Placental epithelial cell (primary cell): ENCODE data around the gene NAA60. TPM values are rescaled to one million over a fixed set of nuclear protein-coding genes. Genes with fewer than 3 reads are reported as not detected.

Experiments
- small RNA-seq: library from RNA; depleted of rRNA; stranded (forward); fragments of <200 nt; gene quantifications from one replicate; pipeline ENCODE3, GENCODE V24; 2012
- total RNA-seq: library from RNA; depleted of rRNA; stranded (reverse); fragments of >200 nt; gene quantifications from 2 replicates; pipeline ENCODE4 v1.2.3, GENCODE V29; 2012

Gene NAA60
- 20.0 and 30.6 TPM in 2 replicates for total RNA-seq

GRCh38 chr16:3443108-3444031, at the start of gene NAA60, which contains the start of gene ZNF597:
Gene NAA60 (plus strand): TSS chr16:3443680. CDS start chr16:3476228, 32,548 bp downstream.
Gene ZNF597 (minus strand): TSS chr16:3443504. CDS start chr16:3443153, 351 bp downstream.

GRCh38 chr16:3400779-3401688, 42.4 kb upstream of the NAA60 start, which contains the start of the genes ZNF174 and ZSCAN32:
Gene ZNF174 (plus strand): TSS chr16:3401215. CDS start chr16:3402005, 790 bp downstream.
Gene ZSCAN32 (minus strand): TSS chr16:3401004. CDS start chr16:3397557, 3,447 bp downstream.

GRCh38 chr16:3495176-3495575, 51.7 kb downstream of the NAA60 start, which contains the start of gene C16orf90:
Gene C16orf90 (minus strand): TSS chr16:3495489. CDS start chr16:3495421, 68 bp downstream.

Small RNA genes lying within 50 kb of the gene (small RNA-seq; reads per million reads assigned to genes)
- gene MIR6126: not detected

Other genes starting within 250 kb of the NAA60 start
- 8.6 and 10.6 TPM in 2 replicates for gene ZNF200, start 208.5 kb upstream of the NAA60 start, total RNA-seq
- gene MEFV, start 187.0 kb upstream of the NAA60 start, total RNA-seq: 0.22 TPM in 1 of 2 replicates, not detected in the other
- gene ZNF263, start 160.2 kb upstream of the NAA60 start, total RNA-seq: 47.8 and 63.6 TPM in 2 replicates
- 4.1 and 6.7 TPM in 2 replicates for gene TIGD7, start 138.2 kb upstream of the NAA60 start, total RNA-seq
- gene ZNF75A, start 138.2 kb upstream of the NAA60 start, total RNA-seq: 35.8 and 36.5 TPM in 2 replicates
- under 0.01 and 0.43 TPM in 2 replicates for gene OR2C1, start 87.8 kb upstream of the NAA60 start, total RNA-seq
- gene ZSCAN32, start 42.7 kb upstream of the NAA60 start, total RNA-seq: 11.1 and 11.4 TPM in 2 replicates
- 7.6 and 7.9 TPM in 2 replicates for gene ZNF174, start 42.5 kb upstream of the NAA60 start, total RNA-seq
- 1.2 and 2.3 TPM in 2 replicates for gene ZNF597, start 176 bp upstream of the NAA60 start, total RNA-seq
- gene C16orf90, start 51.8 kb downstream of the NAA60 start, total RNA-seq: not detected in 2 replicates
- gene CLUAP1, start 57.3 kb downstream of the NAA60 start, total RNA-seq: 8.8 and 18.8 TPM in 2 replicates
- 0.39 TPM in 1 of 2 replicates, not detected in the other for gene NLRC3, start 133.7 kb downstream of the NAA60 start, total RNA-seq
- gene SLX4, start 167.9 kb downstream of the NAA60 start, total RNA-seq: 4.3 and 6.2 TPM in 2 replicates
- 29.8 and 44.8 TPM in 2 replicates for gene DNASE1, start 211.0 kb downstream of the NAA60 start, total RNA-seq